Measurements from ENCODE around the gene TOR1AIP2. TPM values are rescaled to one million over a fixed set of nuclear protein-coding genes. Genes with fewer than 3 reads are reported as not detected.

The TOR1AIP2 gene
- polyA plus RNA-seq, 1 experiment = 17.4 TPM

- no peak for TF ChIP-seq CTCF (IDR thresholded peaks at IDR 0.05; ENCODE audit: insufficient read depth, low read depth, low read length)
- DNase-seq (ENCODE audit: low read depth) = no peak
- Histone ChIP-seq H3K4me3 (ENCODE audit: low read depth, low read length) (no peak overlapping the region), H3K27me3 (ENCODE audit: control insufficient read depth, insufficient read depth, low read length) (peaks cover 11% of the 10 kb centered on the region), H3K36me3 (ENCODE audit: control insufficient read depth, insufficient read depth, low read length) (no peaks in the 10 kb centered on the region)
- ChIA-PET POLR2A (no interaction called here), CTCF (interaction anchor here (1.5 to 3.5 kb wide), 3 partner anchors 11 to 93 kb away, joined by 6 to 20 read pairs (median 20); no protein-coding TSS in a partner anchor)
These were observed 78.6 kb downstream of the TOR1AIP2 start for GRCh38 chr1:179798864-179799516.

GRCh38 chr1:179798213-179798863 is 79.3 kb downstream of the TOR1AIP2 start:
- ChIA-PET POLR2A (interaction anchor here (0.5 kb wide), 1 partner anchor 8 kb away, joined by 5 read pairs; no protein-coding TSS in a partner anchor), CTCF (interaction anchor here (1.2 to 3.5 kb wide), 4 partner anchors 12 to 92 kb away, joined by 3 to 20 read pairs (median 13); no protein-coding TSS in a partner anchor)
- Histone ChIP-seq H3K27me3 (ENCODE audit: control insufficient read depth, insufficient read depth, low read length) (peaks cover 11% of the 10 kb centered on the region), H3K36me3 (ENCODE audit: control insufficient read depth, insufficient read depth, low read length) (no peaks in the 10 kb centered on the region), H3K4me3 (ENCODE audit: low read depth, low read length) (no peak overlapping the region)
- no peak for TF ChIP-seq CTCF (IDR thresholded peaks at IDR 0.05; ENCODE audit: insufficient read depth, low read depth, low read length)
- DNase-seq (ENCODE audit: low read depth) = no peak

GRCh38 chr1:179794669-179795068 is 82.9 kb downstream of the TOR1AIP2 start:
- CTCF ChIA-PET = no interaction called here
- no peaks in the 10 kb centered on the region for H3K36me3 ChIP-seq (ENCODE audit: control insufficient read depth, insufficient read depth, low read length)
- no peak overlapping the region for H3K4me3 ChIP-seq (ENCODE audit: low read depth, low read length)
- TF ChIP-seq CTCF (IDR thresholded peaks at IDR 0.05; ENCODE audit: insufficient read depth, low read depth, low read length) = no peak
- peaks cover 5% of the 10 kb centered on the region; the same call in 1 of the 2 replicates for H3K27me3 ChIP-seq (ENCODE audit: control insufficient read depth, insufficient read depth, low read length)
- POLR2A ChIA-PET = no interaction called here
- no peak for DNase-seq (ENCODE audit: low read depth)

- Histone ChIP-seq H3K36me3 (ENCODE audit: control insufficient read depth, insufficient read depth, low read length) (no peaks in the 10 kb centered on the region), H3K27me3 (ENCODE audit: control insufficient read depth, insufficient read depth, low read length) (peaks cover 3% of the 10 kb centered on the region; the same call in 1 of the 2 replicates), H3K4me3 (ENCODE audit: low read depth, low read length) (no peak overlapping the region)
- TF ChIP-seq CTCF (IDR thresholded peaks at IDR 0.05; ENCODE audit: insufficient read depth, low read depth, low read length) = no peak
- CTCF ChIA-PET = no interaction called here
- POLR2A ChIA-PET = no interaction called here
- no peak for DNase-seq (ENCODE audit: low read depth)
These were observed 83.5 kb downstream of the TOR1AIP2 start for GRCh38 chr1:179794146-179794545.

- TF ChIP-seq CTCF (IDR thresholded peaks at IDR 0.05; ENCODE audit: insufficient read depth, low read depth, low read length) = no peak
- Histone ChIP-seq H3K27me3 (ENCODE audit: control insufficient read depth, insufficient read depth, low read length) (peaks cover 3% of the 10 kb centered on the region; the same call in 1 of the 2 replicates), H3K36me3 (ENCODE audit: control insufficient read depth, insufficient read depth, low read length) (no peaks in the 10 kb centered on the region), H3K4me3 (ENCODE audit: low read depth, low read length) (no peak overlapping the region)
- POLR2A ChIA-PET = no interaction called here
- no peak for DNase-seq (ENCODE audit: low read depth)
- CTCF ChIA-PET = interaction anchor here (0.8 to 1.2 kb wide), 2 partner anchors 16 to 17 kb away, joined by 3 to 4 read pairs; no protein-coding TSS in a partner anchor
These were observed 84.3 kb downstream of the TOR1AIP2 start for GRCh38 chr1:179793281-179793680.
